IMR-90 (cell line): ENCODE results near the gene PYGM. TPM values are rescaled to one million over a fixed set of nuclear protein-coding genes. Genes with fewer than 3 reads are reported as not detected.

Experiments
- ATAC-seq: fragments of 200-7000 bp; cut with Tn5 transposase; 2 replicates; pipeline ENCODE4 v1.9.1; 2020; ENCODE audit warnings: low read depth, mild to moderate bottlenecking, moderate library complexity
- BruUV-seq: library from RNA; stranded (reverse); fragments of 400-500 nt; replicated peaks from 2 replicates; lab custom pipeline; 2021; lab: Mats Ljungman, UMichigan
- CTCF ChIA-PET: fragments of 300-600 bp; formaldehyde crosslinking; extraction: SDS; loops from one replicate; lab custom pipeline; 2021; ENCODE audit warnings: antibody characterized with exemption; lab: Yijun Ruan, JAX
- POLR2A ChIA-PET: fragments of 300-600 bp; sonication (Branson Sonifier 250); formaldehyde crosslinking; loops from one replicate; lab custom pipeline; 2022; ENCODE audit warnings: antibody characterized with exemption; ENCODE audit not compliant: unreplicated experiment; lab: Charles Lee
- DNase-seq: peaks from one replicate; pipeline ENCODE4 v3.0.0; 2013
- H2AFZ ChIP-seq: replicated peaks from 2 replicates; pipeline ENCODE3; 2013; ENCODE audit warnings: low read length, mild to moderate bottlenecking; ENCODE audit not compliant: poor library complexity
- H2AK5ac ChIP-seq: 2 replicates; pipeline ENCODE4 v1.6.1; 2013; ENCODE audit warnings: low read depth, low read length, inconsistent platforms
- H2AK9ac ChIP-seq: replicated peaks from 2 replicates; pipeline ENCODE3; 2013; ENCODE audit warnings: mild to moderate bottlenecking, low read depth, low read length, moderate library complexity; ENCODE audit not compliant: poor library complexity
- H2BK120ac ChIP-seq: 2 replicates; pipeline ENCODE4 v1.6.1; 2013; ENCODE audit warnings: low read depth, low read length, inconsistent platforms
- H2BK15ac ChIP-seq: 3 replicates; pipeline ENCODE4 v1.6.1; 2013; ENCODE audit warnings: low read depth, low read length, inconsistent platforms
- H2BK20ac ChIP-seq: 2 replicates; pipeline ENCODE4 v1.6.1; 2013; ENCODE audit warnings: low read depth, mild to moderate bottlenecking, inconsistent platforms, low read length, moderate library complexity
- H2BK5ac ChIP-seq: 2 replicates; pipeline ENCODE4 v1.6.1; 2013; ENCODE audit warnings: mild to moderate bottlenecking, low read depth, low read length, inconsistent platforms; ENCODE audit not compliant: poor library complexity, severe bottlenecking
- H3K14ac ChIP-seq: replicated peaks from 2 replicates; pipeline ENCODE4 v1.6.1; 2013; ENCODE audit warnings: low read depth, low read length, inconsistent platforms
- H3K18ac ChIP-seq: 2 replicates; pipeline ENCODE4 v1.6.1; 2013; ENCODE audit warnings: low read depth, low read length, control low read depth
- H3K23ac ChIP-seq: 2 replicates; pipeline ENCODE4 v1.6.1; 2013; ENCODE audit warnings: low read depth, low read length, inconsistent platforms
- H3K27ac ChIP-seq: 2 replicates; pipeline ENCODE4 v1.5.1; 2013; ENCODE audit warnings: mild to moderate bottlenecking, control low read depth, low read length; ENCODE audit not compliant: insufficient read depth
- H3K27me3 ChIP-seq: 2 replicates; pipeline ENCODE4 v1.6.1; 2013; ENCODE audit warnings: low read length; ENCODE audit not compliant: control insufficient read depth, insufficient read depth
- H3K36me3 ChIP-seq: 2 replicates; pipeline ENCODE4 v1.6.1; 2013; ENCODE audit warnings: low read length, mixed read lengths; ENCODE audit not compliant: control insufficient read depth, insufficient read depth
- H3K4ac ChIP-seq: 2 replicates; pipeline ENCODE4 v1.6.1; 2013; ENCODE audit warnings: low read depth, low read length, inconsistent platforms
- H3K4me1 ChIP-seq: 2 replicates; pipeline ENCODE4 v1.6.1; 2013; ENCODE audit warnings: low read length, mixed read lengths; ENCODE audit not compliant: control insufficient read depth, insufficient read depth
- H3K4me2 ChIP-seq: 2 replicates; pipeline ENCODE4 v1.6.1; 2013; ENCODE audit warnings: low read depth, mild to moderate bottlenecking, control low read depth, low read length, moderate library complexity
- H3K4me3 ChIP-seq: 2 replicates; pipeline ENCODE4 v1.5.1; 2013; ENCODE audit warnings: low read depth, mild to moderate bottlenecking, control low read depth, low read length, moderate library complexity; ENCODE audit not compliant: insufficient read depth
- H3K56ac ChIP-seq: 2 replicates; pipeline ENCODE4 v1.6.1; 2013; ENCODE audit warnings: low read length, inconsistent platforms; ENCODE audit not compliant: insufficient read depth; ENCODE audit errors: extremely low read depth
- H3K79me1 ChIP-seq, 2 experiments: 2 replicates each; pipeline ENCODE4 v1.6.1; 2013; ENCODE audit warnings: low read length in 2 of 2, inconsistent platforms in 1 of 2, low read depth in 1 of 2
- H3K9ac ChIP-seq: 2 replicates; pipeline ENCODE4 v1.6.1; 2013; ENCODE audit warnings: low read depth, low read length, control low read depth
- H3K9me1 ChIP-seq: 2 replicates; pipeline ENCODE4 v1.6.1; 2013; ENCODE audit warnings: low read length, inconsistent platforms; ENCODE audit not compliant: insufficient read depth
- H3K9me3 ChIP-seq: 2 replicates; pipeline ENCODE4 v1.6.1; 2013; ENCODE audit warnings: low read length; ENCODE audit not compliant: control insufficient read depth, insufficient read depth
- H4K20me1 ChIP-seq: 2 replicates; pipeline ENCODE4 v1.6.1; 2013; ENCODE audit warnings: low read length, inconsistent platforms; ENCODE audit not compliant: insufficient read depth
- H4K5ac ChIP-seq: 2 replicates; pipeline ENCODE4 v1.6.1; 2013; ENCODE audit warnings: mild to moderate bottlenecking, low read depth, low read length, control low read depth
- H4K8ac ChIP-seq, 2 experiments: 2 replicates each; pipeline ENCODE4 v1.6.1; 2013; ENCODE audit warnings: low read depth in 2 of 2, low read length in 2 of 2, control low read depth in 1 of 2, inconsistent platforms in 1 of 2
- H4K91ac ChIP-seq: 2 replicates; pipeline ENCODE4 v1.6.1; 2013; ENCODE audit warnings: low read depth, low read length, inconsistent platforms; ENCODE audit not compliant: insufficient read depth
- BHLHE40 ChIP-seq: fragments of 150-350 bp; IDR thresholded peaks from 2 replicates; pipeline ENCODE4 v1.6.1; 2016; ENCODE audit warnings: mild to moderate bottlenecking, low read depth, low read length
- CEBPB ChIP-seq: IDR thresholded peaks from 2 replicates; pipeline ENCODE4 v1.6.1; 2012; ENCODE audit warnings: low read depth, low read length, improper control_type of control experiment
- CHD1 ChIP-seq: IDR thresholded peaks from 2 replicates; pipeline ENCODE4 v1.6.1; 2012; ENCODE audit warnings: low read depth, low read length, improper control_type of control experiment
- ELK1 ChIP-seq: fragments of 150-350 bp; IDR thresholded peaks from 2 replicates; pipeline ENCODE4 v1.6.1; 2016; ENCODE audit warnings: low read depth, mild to moderate bottlenecking, low read length, moderate library complexity, borderline replicate concordance
- FOS ChIP-seq: fragments of 150-350 bp; IDR thresholded peaks from 2 replicates; pipeline ENCODE4 v1.6.1; 2016; ENCODE audit warnings: low read depth, low read length
- MAFK ChIP-seq: IDR thresholded peaks from 2 replicates; pipeline ENCODE4 v1.6.1; 2012; ENCODE audit warnings: low read depth, low read length, improper control_type of control experiment
- MAZ ChIP-seq: IDR thresholded peaks from 2 replicates; pipeline ENCODE4 v1.6.1; 2012; ENCODE audit warnings: low read depth, mild to moderate bottlenecking, low read length, improper control_type of control experiment, moderate library complexity, borderline replicate concordance
- MXI1 ChIP-seq: IDR thresholded peaks from 2 replicates; pipeline ENCODE4 v1.6.1; 2012; ENCODE audit warnings: low read depth, mild to moderate bottlenecking, low read length, moderate library complexity, borderline replicate concordance
- RAD21 ChIP-seq: IDR thresholded peaks from 2 replicates; pipeline ENCODE4 v1.6.1; 2012; ENCODE audit warnings: low read length, improper control_type of control experiment
- RCOR1 ChIP-seq: IDR thresholded peaks from 2 replicates; pipeline ENCODE4 v1.6.1; 2012; ENCODE audit warnings: mild to moderate bottlenecking, low read length, improper control_type of control experiment; ENCODE audit not compliant: insufficient replicate concordance
- SMC3 ChIP-seq: fragments of 150-350 bp; IDR thresholded peaks from 2 replicates; pipeline ENCODE4 v1.6.1; 2016; ENCODE audit warnings: low read depth, mild to moderate bottlenecking, antibody characterized with exemption, low read length, moderate library complexity
- WGBS, 2 experiments: methylation state at CpG; one replicate each; pipeline versions ENCODE4 v1.1.5 to v1.1.7; 2013; ENCODE audit warnings: missing lambda C conversion rate in 2 of 2; ENCODE audit not compliant: insufficient read length in 1 of 2; ENCODE audit errors: extremely low coverage in 2 of 2; 5-methylcytosine and 5-hydroxymethylcytosine counted together
- dilution Hi-C: fragments of 300-500 bp; cut with HindIII; formaldehyde crosslinking; loops from one replicate; pipeline ENCODE4 v1.14.3; 2018; ENCODE audit warnings: low sequenced_read_pairs; ENCODE audit not compliant: unreplicated experiment
- in situ Hi-C: fragments of 300-500 bp; cut with MboI; formaldehyde crosslinking; loops from 3 replicates; pipeline ENCODE4 v1.14.3; 2019; ENCODE audit warnings: low sequenced_read_pairs, inconsistent platforms, mixed read lengths
- intact Hi-C: fragments of 100-400 bp; cut with micrococcal nuclease; formaldehyde crosslinking; loops from 2 replicates; pipeline ENCODE4 v1.10.0; 2022
- polyA plus RNA-seq, 3 experiments: library from polyadenylated mRNA; depleted of rRNA; stranded (reverse); fragments of >200 nt; gene quantifications; 2 replicates each; pipeline ENCODE4 v1.2.3, GENCODE V29; 2012; ENCODE audit warnings: low replicate concordance in 1 of 3
- total RNA-seq: library from RNA; depleted of rRNA; stranded (reverse); fragments of >200 nt; gene quantifications from 2 replicates; pipeline ENCODE4 v1.2.3, GENCODE V29; 2012
- TF ChIP-seq, protein P1 (sequence below): conservative IDR thresholded peaks from 2 replicates; pipeline ENCODE4 v1.5.1; 2012; ENCODE audit warnings: mild to moderate bottlenecking, low read depth, low read length, improper control_type of control experiment
- TF ChIP-seq, protein P2 (sequence below): fragments of 150-350 bp; IDR thresholded peaks from 2 replicates; pipeline ENCODE4 v1.6.1; 2017; ENCODE audit warnings: mild to moderate bottlenecking, antibody characterized with exemption, low read length, low read depth

PYGM gene
- total and polyA plus RNA-seq, 2 of the 4 experiments (the other 2 are of a cell fraction): 0.18 to 0.21 TPM

GRCh38 chr11:64735725-64736259, 24.0 kb downstream of the PYGM start:
- CTCF ChIA-PET: interaction anchor here (1.2 kb wide), 1 partner anchor 47 kb away, joined by 3 read pairs; no protein-coding TSS in a partner anchor
- TF ChIP-seq SMC3 (no peak), BHLHE40 (no peak), RCOR1 (no peak), MAFK (no peak), FOS (no peak), ELK1 (no peak), CEBPB (no peak), MXI1 (no peak), MAZ (no peak), CHD1 (no peak), RAD21 (no peak)
- TF ChIP-seq, protein P1, sequence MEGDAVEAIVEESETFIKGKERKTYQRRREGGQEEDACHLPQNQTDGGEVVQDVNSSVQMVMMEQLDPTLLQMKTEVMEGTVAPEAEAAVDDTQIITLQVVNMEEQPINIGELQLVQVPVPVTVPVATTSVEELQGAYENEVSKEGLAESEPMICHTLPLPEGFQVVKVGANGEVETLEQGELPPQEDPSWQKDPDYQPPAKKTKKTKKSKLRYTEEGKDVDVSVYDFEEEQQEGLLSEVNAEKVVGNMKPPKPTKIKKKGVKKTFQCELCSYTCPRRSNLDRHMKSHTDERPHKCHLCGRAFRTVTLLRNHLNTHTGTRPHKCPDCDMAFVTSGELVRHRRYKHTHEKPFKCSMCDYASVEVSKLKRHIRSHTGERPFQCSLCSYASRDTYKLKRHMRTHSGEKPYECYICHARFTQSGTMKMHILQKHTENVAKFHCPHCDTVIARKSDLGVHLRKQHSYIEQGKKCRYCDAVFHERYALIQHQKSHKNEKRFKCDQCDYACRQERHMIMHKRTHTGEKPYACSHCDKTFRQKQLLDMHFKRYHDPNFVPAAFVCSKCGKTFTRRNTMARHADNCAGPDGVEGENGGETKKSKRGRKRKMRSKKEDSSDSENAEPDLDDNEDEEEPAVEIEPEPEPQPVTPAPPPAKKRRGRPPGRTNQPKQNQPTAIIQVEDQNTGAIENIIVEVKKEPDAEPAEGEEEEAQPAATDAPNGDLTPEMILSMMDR: no peak
- TF ChIP-seq, protein P2, sequence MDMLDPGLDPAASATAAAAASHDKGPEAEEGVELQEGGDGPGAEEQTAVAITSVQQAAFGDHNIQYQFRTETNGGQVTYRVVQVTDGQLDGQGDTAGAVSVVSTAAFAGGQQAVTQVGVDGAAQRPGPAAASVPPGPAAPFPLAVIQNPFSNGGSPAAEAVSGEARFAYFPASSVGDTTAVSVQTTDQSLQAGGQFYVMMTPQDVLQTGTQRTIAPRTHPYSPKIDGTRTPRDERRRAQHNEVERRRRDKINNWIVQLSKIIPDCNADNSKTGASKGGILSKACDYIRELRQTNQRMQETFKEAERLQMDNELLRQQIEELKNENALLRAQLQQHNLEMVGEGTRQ: no peak
- BruUV-seq: no TSS peak

More at GRCh38 chr11:64735725-64736259, 24.0 kb downstream of the PYGM start:
- POLR2A ChIA-PET: no interaction called here
- Histone ChIP-seq H3K9ac (no peak overlapping the region), H3K4me3 (no peak overlapping the region), H3K36me3 (no peaks in the 10 kb centered on the region), H3K4me2 (no peak overlapping the region), H4K5ac (no peak overlapping the region), H2AK9ac (no peak overlapping the region), H2BK15ac (no peak overlapping the region), H4K91ac (no peak overlapping the region), H3K9me3 (no peaks in the 10 kb centered on the region), H3K56ac (no peak overlapping the region), H3K9me1 (no peaks in the 10 kb centered on the region), H4K8ac (no peak overlapping the region), H3K79me1 (no peaks in the 10 kb centered on the region), H3K18ac (no peak overlapping the region), H2BK5ac (no peak overlapping the region), H3K4ac (no peak overlapping the region), H2AK5ac (no peak overlapping the region), H2BK20ac (no peak overlapping the region), H3K23ac (no peak overlapping the region), H3K27me3 (peaks cover 64% of the 10 kb centered on the region), H3K14ac (no peak overlapping the region), H2BK120ac (no peak overlapping the region), H2AFZ (no peak overlapping the region), H4K20me1 (no peaks in the 10 kb centered on the region), H3K27ac (no peak overlapping the region), H3K4me1 (no peaks in the 10 kb centered on the region)
- dilution Hi-C loops (no loop called here), intact Hi-C loops (no loop called here), in situ Hi-C loops (no loop called here)
- ATAC-seq (no peak), DNase-seq (no peak)
- 50% methylated on average over 1 of the region's 9 CpGs; no CpG with 5 or more reads in 1 of the 2 experiments for whole genome bisulfite sequencing, 2 experiments
